Stimulated activated CD8-positive, alpha-beta memory T cell treated with anti-CD3 and anti-CD28 coated beads, Interleukin-7, amount 100 ng/mL, for 24 hours (primary cell): ENCODE measurements around the gene ERGIC3.
"Not testable (repeated sequence)": the region's sequence is repeated elsewhere in the genome, so short reads cannot be mapped to it uniquely, and the experiment has no call there.

Source experiments
- DNase-seq: peaks from one replicate; pipeline ENCODE4 v3.0.0-alpha.2; 2020; ENCODE audit warnings: low read depth

ERGIC3 gene

DNA sequence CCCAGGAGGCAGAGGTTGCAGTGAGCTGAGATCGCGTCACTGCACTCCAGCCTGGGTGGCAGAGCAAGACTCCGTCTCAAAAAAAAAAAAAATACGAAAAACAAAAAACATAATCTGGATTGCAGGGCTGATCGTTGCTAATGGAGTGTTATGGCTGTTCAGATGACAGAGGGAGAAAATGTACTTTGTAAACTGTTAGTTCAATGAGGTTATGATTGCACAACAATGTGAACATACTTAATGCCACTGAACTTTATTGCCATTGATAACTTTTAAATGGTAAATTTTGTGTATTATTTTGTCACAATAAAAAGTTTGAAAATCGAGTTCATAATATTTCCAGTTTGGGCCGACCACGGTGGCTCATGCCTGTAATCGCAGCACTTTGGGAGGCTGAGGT is 22.9 kb upstream of the ERGIC3 start:
- no peak for DNase-seq

DNA sequence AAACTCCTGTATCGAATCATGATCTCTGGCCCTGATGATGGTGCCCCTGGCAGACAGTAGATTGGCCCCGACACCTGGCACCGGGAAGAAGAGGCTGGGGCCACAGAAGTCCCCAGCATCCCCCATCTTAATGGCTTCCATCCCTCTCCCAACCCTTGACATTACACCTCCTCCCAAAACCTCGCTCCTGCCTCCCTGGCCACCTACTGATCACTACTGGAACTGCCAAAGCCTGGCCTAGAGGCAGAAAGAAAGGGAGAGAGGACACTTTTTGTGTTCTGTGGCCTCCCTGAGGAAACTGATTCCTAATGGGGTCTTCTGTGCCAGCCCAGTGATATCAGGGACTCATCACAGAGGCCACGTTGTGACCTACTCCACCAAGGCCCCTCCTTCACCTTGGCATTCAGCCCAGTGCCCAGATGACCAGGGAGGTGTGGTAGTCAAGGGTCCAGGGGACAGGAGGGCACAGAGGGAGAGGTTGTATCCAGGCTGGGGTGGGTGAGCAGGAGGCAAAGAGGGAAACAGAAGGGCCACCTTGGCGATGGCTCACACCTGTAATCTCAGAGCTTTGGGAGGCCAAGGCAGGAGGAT is 18.5 kb upstream of the ERGIC3 start:
- no peak for DNase-seq

DNA sequence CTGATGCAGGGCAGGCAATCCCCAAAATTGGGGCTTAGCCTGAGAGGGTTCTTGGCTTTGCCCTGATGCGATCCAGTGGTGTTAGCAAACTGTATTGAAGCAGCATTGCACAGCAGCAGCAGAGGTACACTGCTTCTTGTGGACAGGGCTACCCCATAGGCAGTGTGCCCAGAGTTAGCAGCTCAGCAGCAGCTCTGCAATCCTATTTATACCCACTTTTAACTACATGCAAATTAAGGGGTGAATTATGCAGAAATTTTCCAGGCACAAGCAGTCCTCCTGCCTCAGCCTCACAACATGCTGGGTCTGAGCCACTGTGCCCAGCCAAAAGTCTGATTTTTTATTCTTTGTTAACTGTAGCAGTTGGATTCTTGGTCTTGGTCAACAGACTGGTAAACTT is 16.2 kb upstream of the ERGIC3 start:
- DNase-seq, result no peak

DNA sequence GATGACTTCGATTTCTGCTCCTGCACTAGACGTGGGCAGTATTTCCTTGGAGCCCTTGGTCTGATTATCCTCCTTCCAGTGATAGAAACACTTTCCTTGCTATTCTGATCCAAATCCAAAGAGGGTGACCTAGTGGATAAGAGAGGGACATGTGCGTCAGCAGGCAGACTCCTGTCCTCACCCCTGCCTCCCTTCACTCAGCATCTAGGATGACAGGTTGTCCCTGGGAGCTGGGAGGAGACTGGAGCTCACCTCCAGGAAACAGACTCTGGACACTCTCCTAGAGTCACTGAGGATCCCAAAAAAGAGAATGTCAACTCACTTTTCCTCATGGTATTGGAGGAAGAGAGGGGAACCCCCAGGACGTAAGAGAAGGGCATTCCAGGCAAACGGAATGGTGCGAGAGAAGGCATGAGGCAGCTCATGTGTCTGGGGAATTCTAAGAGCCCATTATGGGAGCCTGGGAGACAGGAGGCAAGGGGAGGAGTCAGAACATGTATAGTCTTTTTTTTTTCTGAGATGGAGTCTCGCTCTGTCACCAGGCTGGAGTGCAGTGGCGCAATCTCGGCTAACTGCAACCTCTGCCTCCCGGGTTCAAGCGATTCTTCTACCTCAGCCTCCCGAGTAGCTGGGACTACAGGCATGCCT is 14.6 kb upstream of the ERGIC3 start:
- no peak for DNase-seq

DNA sequence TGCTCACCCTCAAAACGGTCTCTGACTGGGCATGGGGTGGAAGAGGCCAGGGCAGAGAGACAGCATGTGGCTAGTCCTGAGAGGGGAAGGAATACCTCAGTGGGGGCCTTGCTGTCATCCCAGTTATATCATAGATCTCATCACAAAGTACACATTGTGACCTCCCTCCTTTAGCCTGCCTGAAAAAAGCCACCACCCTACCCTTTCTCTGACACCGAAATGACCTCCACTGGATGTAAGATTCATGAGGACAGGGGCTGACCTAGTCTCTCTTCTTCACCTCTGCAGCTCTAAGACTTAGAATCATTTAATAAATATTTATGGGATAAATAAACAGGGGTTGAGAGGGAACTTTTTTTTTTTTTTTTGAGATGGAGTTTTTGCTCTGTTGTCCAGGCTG is 12.3 kb upstream of the ERGIC3 start, which contains the start of gene C20orf173:
C20orf173 (minus strand) TSS at position 101 of the 400 bp plus-strand sequence. CDS start 279 bp downstream, outside the sequence.
- no peak for DNase-seq

DNA sequence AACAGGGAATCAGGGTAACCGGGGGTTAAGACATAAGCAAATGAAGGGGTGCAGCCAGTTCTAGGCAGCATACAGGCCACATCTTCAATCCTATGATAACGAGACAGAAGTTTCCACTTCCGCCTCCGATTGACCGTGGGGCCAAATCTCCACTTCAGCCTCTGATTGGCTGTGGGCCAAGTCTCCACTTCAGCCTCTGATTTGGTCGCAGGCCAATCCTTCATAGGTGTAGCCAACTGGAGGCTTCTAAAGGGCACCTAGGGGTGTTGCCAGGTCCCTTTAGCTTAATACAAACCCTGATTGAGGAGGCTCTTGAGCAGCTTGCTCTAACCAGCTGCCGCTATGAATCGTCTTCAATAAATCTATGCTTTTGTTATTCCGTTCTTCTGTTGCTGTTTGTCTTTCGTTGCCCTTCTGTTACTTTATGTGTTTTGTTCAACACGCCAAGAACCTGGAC is 2.1 kb upstream of the ERGIC3 start:
- no peak for DNase-seq

DNA sequence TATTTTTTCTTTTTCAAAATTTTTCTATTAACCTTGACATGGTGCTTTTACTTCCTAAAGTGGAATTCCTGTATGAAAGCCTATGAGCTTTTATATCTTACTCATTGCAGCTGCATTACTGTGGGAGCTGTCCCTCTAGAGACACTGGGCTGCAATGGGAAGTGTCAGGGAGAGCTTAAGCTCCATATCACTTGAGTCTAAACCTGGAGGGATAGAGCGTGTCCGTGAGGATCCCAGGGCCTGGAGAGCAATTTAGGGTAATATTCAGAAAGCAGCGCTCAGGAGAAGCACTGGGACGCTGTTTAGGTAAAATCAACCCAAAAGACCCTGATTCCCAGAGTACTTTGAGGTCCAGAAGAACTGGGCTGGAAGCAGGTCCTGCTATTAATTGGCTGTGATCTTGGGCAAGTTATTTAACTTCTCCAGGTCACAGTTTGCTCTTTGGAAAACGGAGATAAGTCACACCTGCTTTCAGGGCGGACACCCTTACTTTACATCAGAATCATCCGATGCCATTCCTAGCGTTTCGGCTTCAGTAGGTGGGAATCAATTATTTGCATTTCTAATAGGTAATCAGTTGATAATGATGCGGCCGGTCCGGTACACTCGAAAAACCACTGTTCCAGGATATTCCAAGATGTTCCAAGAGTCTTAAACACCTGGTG is 628 bp upstream of the ERGIC3 start:
- DNase-seq, result no peak

DNA sequence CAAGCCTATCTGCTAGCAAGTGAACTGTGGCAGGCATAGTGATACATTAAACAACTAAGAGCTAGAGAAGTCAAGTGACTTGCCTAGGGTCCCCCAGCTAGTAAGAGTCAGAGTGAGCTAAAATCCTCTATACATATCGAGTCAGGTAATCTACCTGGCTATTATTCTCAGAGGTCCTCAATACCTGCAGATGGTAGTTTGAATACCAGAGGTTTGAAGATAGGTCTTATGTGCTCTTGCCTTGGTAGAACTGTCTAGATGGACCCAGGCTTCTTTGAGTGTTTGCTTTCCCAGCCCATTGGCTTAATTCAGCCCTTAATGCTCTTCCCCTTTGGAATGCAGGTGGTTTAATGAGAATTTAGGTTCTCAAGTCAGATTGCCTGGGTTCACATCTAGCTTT is 1.1 kb downstream of the ERGIC3 start:
- no peak for DNase-seq

DNA sequence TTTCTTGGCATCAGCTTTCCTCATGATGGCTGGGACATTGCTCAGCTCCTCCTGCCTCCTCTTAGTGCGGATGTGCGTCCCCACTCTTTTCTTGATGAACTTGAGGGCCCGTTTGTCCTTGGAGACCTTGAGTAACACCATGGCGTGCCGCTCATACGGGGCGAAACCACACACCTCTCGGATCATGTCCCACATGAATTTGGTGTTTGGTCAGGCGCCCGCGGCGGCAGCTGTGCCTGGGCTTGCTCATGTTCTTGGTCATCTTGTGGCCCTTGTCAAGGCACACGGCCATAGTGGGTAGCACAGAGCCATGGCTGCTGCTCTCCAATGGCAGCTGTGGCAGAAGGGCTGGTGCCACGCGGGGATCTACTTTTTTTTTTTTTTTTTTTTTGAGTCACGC is 2.6 kb downstream of the ERGIC3 start:
- no peak for DNase-seq

DNA sequence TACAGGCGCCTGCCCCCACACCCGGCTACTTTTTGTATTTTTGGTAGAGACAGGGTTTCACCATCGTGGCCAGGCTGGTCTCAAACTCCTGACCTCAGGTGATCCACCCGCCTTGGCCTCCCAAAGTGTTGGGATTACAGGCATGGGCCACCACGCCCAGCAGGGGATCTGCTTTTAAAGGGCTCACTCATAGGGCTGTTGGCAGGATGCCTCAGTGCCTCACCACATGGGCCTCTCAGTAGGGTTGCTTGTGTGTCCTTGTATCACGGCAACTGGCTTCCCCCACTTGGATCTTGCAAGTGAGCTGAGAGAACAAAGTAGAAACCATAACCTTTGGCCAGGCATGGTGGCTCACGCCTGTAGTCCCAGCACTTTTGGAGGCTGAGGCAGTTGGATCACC is 3.1 kb downstream of the ERGIC3 start:
- DNase-seq, result not testable (repeated sequence)

DNA sequence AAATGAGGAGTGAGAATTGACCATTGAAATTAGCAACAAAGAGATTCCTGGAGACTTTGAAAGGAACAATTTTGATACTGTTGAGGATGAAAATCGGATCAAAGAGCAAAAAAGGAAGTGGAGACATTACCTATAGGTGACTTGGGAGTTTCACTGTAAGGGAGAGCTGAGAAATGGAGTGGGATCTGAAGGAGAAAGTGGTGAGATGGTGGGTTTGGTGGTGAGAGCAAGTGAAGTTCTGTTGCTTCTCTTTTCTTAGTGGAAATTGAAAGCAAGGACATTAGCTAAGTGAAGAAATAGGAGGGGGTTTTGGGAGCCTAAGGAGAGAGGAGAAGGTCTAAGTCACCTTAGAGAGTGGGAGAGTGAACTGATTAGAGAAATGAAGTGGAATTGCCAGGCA is 4.2 kb downstream of the ERGIC3 start:
- DNase-seq, result no peak

DNA sequence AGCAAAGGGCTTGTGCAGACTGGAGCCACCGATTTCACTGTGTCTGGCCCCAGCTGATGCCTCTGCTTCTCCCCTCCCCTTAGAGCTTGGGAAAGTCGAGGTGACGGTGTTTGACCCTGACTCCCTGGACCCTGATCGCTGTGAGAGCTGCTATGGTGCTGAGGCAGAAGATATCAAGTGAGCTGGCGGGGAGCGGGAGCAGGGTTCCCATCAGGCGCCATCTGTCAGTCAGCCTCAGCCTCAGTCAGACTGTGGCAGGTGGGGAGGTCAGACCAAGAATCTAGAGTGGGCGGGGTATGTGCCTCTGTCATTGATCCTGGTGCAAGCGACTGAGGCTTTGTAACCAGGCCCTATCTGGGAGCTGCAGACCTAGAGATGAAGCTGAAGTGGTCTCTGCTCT is 5.5 kb downstream of the ERGIC3 start:
- DNase-seq, result no peak

DNA sequence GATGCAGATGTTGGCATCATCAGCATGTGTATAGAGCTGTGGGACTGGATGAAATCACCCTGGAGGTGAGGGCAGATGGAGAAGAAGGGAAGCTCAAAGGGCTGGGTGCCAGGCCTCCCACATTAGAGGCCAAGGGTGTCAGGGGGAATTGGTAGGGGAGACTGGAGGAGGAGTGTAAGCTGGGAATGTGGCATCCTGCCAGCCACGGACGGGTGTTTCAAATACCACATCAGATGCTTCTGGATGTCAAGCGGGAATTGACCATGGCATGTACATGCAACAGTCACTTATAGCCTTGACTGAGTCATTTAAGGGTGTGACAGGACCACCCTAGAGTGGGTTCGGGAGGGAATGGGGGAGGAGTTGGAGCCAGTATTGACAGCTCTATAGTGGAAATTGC is 9.6 kb downstream of the ERGIC3 start:
- no peak for DNase-seq

DNA sequence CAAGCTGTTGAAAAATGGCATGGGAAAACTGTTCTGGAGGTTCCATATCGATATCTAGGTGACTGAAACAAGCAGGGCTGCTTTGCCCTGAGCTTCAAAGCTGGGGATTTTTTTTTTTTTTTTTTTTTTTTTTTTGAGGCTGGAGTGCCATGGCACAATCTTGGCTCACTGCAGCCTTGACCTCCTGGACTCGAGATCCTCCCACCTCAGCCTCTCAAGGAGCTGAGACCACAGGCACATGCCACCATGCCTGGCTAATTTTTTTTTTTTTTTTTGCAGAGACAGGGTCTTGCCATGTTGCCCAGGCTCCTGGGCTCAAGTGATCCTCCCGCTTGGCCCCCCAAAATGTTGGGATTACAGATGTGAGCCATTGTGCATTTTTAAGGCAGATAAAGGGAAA is 11.0 kb downstream of the ERGIC3 start:
- no peak for DNase-seq

DNA sequence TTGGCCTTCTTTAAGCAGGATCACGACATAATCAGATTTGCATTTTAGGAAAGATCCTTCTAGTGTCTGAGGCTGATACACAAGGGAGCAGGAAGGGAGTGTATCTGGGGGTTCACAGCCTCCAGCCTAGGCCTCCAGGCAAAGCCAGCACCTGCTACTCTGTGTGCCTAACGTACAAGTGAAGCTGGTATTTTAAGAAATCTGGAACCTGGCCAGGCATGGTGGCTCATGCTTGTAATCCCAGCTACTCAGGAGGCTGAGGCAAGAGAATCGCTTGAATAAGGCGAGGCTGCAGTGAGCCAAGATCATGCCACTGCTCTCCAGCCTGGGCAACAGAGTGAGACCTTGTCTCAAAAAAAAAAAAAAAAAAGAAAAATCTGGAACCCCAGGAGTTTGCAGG is 13.6 kb downstream of the ERGIC3 start:
- DNase-seq, result not testable (repeated sequence)

DNA sequence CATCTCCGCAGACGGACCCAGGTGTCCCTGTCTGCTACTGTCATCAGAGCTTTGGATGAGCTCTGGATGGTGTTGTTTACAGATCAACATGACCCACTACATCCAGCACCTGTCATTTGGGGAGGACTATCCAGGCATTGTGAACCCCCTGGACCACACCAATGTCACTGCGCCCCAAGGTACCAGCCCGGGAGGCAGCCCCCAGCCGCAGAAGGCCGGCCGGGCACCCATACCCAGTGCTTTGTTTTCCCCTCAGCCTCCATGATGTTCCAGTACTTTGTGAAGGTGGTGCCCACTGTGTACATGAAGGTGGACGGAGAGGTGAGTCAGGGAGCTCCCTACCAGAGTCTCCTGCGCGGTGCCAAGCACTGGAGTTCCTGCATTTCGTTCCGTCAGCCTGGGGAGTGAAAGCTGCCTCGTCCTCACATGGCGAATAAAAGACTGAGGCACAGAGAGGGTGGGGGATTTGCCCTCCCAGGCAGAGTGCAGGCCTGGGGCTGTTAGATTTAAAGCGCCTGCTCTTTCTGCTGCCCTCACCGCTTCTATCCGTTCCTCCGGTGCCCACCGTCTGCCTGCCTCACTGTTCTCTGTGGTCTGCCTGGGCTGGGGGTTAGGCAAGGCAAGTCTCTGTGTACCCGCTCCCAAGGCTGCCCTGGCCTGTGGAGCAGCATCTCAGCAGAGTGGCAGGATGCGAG is 14.2 kb downstream of the ERGIC3 start:
- no peak for DNase-seq

DNA sequence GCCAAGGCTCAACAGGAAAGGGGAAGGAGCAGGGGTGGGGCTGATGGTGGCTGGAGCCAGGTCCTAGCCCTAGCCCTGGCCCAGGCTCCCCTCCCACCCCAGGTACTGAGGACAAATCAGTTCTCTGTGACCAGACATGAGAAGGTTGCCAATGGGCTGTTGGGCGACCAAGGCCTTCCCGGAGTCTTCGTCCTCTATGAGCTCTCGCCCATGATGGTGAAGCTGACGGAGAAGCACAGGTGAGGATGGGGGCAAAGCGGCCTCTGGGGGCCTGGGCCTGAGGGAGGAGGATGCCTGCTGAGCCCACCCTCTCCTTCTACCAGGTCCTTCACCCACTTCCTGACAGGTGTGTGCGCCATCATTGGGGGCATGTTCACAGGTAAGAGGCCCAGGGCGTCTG is 15.0 kb downstream of the ERGIC3 start:
- DNase-seq, result no peak

DNA sequence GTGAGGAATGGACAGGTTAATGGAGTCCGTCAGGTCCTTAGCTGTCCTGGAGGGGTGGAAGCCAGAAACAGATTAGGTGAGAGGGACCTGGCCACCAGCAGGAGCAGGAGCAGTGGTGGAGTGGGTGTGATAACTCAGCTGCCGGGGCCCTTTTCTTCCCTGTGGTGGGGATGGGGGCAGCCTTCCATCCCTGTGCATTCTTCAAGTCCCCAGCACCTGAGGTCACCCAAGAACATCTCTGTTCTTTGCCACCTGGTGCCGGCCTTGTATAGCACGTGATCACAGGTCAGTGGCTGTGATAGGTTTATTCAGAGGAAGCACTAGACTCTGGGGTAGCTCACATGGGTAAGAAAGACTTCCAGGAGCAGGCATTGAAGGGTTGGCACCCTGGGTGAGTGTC is 16.6 kb downstream of the ERGIC3 start:
- no peak for DNase-seq

DNA sequence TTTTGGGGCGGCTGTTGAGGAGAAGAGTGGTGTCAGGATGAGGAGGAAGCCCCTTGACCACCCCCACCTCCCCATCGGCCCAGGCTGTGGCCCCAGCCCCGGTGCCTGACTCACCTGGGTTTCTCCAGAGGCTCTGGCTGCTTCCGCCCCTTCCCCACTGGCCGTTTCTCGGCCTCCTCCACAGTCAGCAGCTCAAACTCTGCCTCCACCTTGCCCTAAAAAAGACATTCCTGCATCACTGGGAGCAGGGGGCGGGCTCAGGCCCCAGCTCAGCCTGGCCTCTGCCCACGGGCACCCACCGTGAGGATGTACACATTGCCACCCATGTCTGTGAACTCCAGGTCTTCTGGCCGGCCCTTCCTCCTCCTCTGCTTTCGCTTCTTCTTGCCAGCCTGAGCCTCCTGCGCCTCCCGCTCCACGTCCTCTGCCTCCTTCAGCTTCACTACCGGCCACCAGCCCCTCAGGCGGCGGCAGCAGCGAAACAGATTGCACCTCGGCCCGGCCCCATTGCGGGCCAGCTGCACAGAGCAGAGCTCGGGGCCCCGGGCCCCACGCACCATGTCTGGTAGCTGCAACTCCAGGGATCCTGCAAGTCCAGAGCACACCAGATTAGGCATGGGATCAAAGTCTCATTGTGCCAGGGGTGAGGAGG is 17.3 kb downstream of the ERGIC3 start:
- DNase-seq, result no peak

DNA sequence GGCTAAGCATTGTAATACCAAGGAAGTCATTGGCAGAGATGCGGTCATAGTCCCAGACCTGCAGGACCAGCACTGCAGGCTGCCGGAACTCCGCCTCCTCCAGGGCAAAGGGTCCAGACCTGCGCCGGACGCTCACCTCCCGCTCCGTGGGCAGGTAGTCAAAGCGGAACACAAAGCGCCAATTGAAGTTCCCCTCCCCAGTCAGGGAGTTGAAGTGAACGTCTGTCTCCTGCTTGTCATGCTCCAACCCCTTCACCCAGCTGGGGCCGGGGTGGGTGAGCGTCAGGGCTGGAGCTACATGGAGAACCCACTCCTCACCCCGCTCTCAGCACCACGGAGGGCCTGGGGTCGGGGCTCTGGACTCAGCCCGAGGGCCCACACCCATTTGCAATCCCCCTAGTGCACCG is 18.2 kb downstream of the ERGIC3 start:
- DNase-seq, result no peak

DNA sequence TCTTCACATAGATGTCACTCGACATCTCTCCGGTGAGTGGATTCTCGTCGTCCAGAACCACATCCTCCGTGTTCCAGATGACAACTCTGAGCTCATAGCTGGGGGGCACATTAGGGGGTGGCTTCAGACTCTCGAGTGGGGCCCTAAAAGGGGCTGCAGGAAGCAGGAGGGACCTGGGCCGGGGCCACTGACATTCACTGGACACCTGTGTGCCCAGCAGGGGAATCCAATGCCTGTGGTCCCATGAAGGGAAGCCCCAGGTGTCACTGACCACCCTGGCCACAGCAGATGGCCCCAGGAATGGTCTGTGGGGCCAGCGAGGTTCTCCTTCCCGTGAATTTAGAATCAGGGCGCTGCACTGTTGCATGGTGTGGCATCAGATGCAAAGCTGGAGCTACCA is 18.7 kb downstream of the ERGIC3 start:
- no peak for DNase-seq

DNA sequence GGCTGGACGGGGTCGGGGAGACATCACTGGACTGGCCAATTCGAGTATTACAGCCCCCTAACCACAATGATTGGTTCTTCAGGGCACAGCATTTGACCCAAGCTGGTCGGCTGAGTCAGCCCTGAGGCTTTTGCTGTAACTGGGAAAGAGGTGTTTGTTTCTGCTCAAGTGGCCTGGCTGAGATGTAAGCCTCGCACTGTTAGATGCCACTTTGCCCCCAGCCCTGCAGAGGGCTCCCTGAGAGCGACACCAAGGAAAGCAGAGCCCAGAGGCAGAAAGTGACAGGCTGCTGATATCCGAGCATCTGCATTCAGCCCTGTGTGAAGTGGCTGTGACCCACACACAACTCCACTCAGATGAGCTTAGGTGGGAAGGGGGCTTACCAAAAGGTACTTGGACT is 19.4 kb downstream of the ERGIC3 start:
- no peak for DNase-seq
